Neural progenitor cell (in vitro differentiated cells): Measurements from ENCODE around the gene INSIG1.

Experiments used
- CTCF ChIP-seq: fragments of 200-600 bp; sonication (generic); IDR thresholded peaks from 2 replicates; pipeline ENCODE4 v1.5.1; 2017; ENCODE audit warnings: antibody characterized with exemption, mild to moderate bottlenecking
- EZH2 ChIP-seq: fragments of 200-600 bp; sonication (generic); IDR thresholded peaks from 2 replicates; pipeline ENCODE4 v1.6.1; 2017; ENCODE audit warnings: antibody characterized with exemption, mild to moderate bottlenecking, moderate library complexity
- EZH2phosphoT487 ChIP-seq: fragments of 200-600 bp; sonication (generic); IDR thresholded peaks from 2 replicates; pipeline ENCODE4 v1.6.1; 2017; ENCODE audit warnings: antibody characterized with exemption

GRCh38 chr7:155356323-155357105, 58.8 kb downstream of the INSIG1 start:
- peak; percentile 71 for TF ChIP-seq CTCF
- TF ChIP-seq EZH2: peak; percentile 39
- TF ChIP-seq EZH2phosphoT487: peak; percentile 1
